ENCODE data around the gene NUTM2B.
"Not testable (repeated sequence)": the region's sequence is repeated elsewhere in the genome, so short reads cannot be mapped to it uniquely, and the experiment has no call there.

NUTM2B gene

DNA sequence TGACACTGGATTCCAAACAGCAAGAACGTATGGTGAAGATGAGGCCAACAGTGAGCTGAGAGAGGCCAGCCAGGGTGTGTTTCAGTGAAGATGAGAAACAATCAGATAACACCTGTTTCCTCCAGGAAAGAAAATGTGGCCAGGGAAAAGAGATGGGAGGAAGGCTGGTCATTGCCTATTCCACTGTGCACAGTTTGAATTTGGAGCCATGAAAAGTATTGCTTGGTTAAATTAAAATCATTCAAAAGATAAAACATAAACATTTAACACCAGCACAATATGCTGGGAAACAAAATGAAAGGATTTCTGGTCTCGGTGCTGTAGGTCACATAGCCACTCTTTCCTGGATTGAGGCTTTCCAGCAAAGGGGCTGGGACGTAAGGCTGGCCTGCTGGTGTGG lies at the start of gene NUTM2B:
Gene NUTM2B (plus strand): TSS at position 301 of the 400 bp plus-strand sequence. CDS start 383 bp downstream, outside the sequence.
- DNase-seq: not testable (repeated sequence)

DNA sequence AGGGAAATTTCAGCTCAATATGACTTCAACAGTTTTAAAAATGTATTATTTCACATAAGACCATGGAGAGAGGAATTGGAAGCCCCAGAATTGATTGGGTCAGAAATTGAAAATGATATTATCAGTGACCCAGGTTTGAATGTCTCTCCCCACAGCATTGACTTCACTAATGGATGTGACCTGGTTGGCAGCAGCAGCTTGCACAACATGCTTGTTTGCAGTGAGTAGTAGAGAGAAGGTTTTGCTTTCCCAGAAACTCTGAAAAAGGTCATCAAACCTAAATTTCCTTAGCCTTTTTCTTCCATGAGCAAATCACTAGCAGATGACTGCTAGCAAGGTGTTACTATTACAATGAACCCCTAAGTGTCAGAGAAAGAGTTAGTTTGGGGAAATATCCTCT lies 39.7 kb upstream of the NUTM2B start:
- DNase-seq: not testable (repeated sequence)

DNA sequence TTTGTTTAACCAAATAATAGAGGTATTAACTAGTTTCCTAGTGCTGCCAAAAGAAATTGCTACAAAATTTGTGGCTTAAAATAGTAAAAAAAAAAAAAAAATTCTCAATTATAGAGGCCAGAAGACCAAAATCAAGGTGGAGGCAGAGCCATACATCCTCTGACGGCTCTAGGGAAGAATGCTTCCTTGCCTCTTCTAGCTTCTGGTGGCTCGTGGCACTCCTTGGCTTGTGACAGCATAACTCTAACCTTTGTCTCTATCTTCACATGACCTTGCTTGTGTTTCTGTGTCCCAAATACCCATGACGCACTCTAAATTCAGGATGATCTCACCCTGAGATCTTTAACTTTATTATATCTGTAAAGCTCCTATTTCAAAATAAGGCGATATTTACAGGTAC lies 38.3 kb upstream of the NUTM2B start:
- not testable (repeated sequence) for DNase-seq

- DNase-seq: not testable (repeated sequence)
Observed at GRCh38 chr10:79669248-79669788, 33.7 kb upstream of the NUTM2B start.

GRCh38 chr10:79674878-79675277 lies 28.1 kb upstream of the NUTM2B start:
- not testable (repeated sequence) for DNase-seq

DNA sequence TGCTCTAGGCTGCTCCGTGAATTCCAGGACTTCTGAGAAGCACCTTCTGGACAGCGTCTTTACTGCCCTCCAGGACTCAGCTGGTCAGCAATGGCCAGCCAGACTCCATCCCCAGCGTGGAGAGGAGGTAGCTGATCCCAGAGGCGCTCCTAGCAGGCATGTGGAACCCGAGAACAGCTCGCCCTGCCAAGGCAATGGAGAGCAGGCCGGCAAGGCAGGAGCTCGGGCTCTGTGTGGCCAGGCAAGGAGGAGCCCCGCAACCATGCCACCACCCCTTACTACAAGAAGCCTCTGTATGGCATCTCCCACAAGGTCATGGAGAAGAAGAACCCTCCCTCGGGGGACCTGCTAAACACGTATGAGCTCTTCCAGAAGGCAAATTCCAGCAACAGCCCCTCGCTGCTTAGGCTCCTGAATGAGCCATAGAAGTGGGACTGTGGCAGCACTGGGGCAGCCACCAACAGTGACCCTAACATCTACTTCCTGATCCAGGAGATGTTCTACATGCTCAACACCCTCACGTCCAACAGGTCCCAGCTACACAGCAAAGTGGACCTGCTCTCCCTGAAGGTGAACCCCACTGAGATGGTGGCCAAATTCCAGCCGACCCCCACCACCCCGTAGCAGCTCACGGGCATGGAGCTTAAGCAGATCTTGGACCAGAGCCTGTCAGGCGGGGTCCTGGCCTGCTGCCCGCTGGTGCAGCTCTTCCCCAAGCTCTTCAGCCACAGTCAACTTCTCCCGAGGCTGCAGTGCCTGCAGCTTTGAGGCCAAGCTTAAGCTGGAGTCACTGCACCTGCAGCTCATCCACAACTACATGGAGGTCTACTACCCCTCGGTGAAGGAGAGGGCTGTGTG lies 19.8 kb upstream of the NUTM2B start:
- DNase-seq: not testable (repeated sequence)

DNA sequence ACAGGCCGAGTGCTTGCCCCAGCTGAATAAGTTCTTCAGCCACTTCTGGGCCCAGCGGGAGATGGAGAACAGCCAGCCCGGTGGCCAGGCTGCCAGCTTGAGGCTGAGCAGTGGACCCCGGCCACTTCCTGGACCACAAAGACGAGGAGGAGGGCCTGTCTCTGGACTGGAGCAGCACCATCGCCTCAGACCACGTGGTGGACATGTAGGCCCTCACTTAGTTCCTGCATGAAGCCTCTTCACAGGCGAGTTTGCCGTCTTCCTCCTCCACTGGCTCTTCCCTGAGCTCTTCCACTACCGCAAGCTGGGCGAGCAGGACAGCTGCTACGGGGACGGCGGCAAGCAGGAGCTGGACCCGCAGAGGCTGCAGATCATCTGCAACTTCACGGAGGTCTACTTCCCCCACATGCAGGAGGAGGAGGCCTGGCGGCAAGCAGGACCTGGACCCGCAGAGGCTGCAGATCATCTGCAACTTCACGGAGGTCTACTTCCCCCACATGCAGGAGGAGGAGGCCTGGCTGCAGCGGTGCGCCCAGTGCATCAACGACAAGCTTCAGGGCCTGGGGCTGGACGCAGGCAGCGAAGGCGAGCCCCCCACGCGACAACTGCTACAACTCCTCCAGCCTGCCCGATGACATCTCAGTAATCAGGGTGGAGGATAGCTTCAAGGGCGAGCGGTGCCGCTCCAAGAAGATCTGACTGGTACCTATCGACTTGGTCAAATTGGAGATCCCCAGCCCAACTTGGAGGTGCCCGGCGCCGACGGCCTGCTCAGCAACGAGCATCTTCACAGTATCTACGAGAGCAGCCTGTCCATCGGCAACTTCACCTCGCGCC lies 18.9 kb upstream of the NUTM2B start:
- DNase-seq: not testable (repeated sequence)

DNA sequence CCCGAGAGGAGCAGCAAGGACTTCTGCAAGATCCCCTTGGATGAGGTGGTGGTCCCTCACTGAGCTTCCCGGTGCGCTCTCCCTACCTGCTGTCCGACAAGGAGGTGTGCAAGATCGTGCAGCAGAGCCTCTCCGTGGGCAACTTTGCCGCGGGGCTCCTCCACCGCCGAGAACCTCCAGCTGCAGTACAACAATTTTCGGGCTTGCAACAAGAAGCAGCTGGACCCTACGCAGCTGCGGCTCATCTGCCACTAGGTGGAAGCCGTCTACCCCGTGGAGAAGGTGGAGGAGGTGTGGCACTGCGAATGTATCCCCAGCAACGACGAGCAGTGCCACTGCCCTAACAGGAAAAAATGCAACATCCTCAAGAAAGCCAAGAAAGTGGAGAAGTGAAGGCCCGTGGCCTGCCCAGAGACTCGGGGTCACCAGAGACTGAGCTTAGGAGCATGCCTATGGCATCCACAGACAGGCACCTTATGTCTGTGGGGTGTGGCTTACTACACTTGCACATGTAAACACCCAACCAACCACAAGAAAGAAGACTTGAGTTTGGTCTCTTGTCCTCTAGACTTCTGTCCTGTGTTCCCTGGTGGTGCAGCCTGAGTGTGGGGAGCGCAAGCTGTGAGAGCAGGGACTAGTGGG lies 17.9 kb upstream of the NUTM2B start:
- peak; percentile 43 for DNase-seq

GRCh38 chr10:79686595-79686994 lies 16.4 kb upstream of the NUTM2B start:
- DNase-seq: not testable (repeated sequence)

GRCh38 chr10:79687406-79688150 lies 15.4 kb upstream of the NUTM2B start:
- DNase-seq: not testable (repeated sequence)

DNA sequence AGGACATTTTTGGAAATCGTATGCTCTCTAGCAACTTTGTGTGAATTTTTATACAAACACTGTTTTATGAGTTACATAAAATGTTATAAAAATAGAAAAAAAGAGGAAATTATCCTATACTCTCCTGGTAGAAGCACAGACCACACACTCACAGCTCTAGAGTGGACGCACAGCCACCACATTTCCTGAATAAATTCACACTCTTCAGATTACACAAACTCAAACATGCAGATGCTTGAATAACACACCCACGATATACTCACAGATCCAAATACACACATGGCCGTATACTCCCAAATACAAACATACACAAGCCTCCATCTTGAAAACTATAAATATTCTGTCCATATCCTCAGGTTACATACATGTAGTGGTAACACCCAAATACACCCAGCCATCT lies 14.2 kb upstream of the NUTM2B start:
- DNase-seq: not testable (repeated sequence)

DNA sequence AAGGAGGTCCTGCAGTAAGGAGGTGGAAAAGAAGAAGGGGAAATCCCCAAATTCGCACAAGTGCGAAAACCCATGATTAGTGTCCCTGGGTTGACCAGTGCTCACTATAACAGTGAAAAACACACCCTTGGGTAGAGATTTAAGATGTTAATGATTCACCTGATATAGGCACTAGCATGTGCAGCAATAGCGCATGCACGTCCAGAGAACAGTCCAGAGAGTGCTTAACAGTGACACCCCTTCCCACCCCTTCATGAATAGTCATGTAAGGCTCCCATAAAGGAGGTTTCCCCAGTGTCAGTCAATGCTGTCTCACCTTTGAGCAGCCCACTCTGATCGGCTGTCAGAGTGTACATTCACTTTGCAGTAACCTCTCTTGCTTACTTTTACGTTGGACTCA lies 6.4 kb upstream of the NUTM2B start:
- not testable (repeated sequence) for DNase-seq

GRCh38 chr10:79697141-79697540 lies 5.9 kb upstream of the NUTM2B start:
- not testable (repeated sequence) for DNase-seq

- not testable (repeated sequence) for DNase-seq
Observed at GRCh38 chr10:79700381-79700944, 2.6 kb upstream of the NUTM2B start.

GRCh38 chr10:79707017-79707416 lies 4.0 kb downstream of the NUTM2B start:
- DNase-seq: not testable (repeated sequence)

- DNase-seq: not testable (repeated sequence)
Observed at GRCh38 chr10:79714976-79715375, 11.9 kb downstream of the NUTM2B start.

DNA sequence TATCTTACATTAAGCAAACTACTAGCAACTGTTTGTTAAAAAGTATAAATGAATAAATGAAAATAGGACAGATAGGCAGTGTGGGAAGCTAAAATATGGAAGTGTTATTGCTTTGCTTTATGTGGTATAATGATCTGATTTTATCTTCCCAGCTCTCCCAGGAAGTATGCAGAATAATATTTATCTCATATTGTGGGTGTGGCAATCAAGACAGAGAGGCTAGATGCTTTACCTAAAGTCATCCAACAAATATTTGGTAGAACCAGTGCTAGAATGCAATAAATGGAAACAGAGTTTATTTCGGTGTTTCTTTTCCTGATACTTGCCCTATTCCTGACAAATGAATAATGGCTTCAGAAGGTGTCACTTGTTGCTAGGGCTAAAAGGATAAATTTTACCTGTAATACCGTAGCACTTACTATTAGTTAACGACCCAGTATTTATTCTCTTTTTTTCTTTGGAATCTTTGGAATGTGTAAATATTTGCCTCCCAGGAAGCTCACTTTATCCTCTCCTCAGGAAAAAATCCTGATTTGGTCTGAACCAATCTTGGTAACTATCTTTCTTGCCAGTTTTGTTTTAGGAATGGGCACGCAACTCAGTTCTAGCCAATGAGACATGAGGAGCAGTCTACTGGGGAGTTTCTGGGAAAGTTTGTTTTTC lies 14.0 kb downstream of the NUTM2B start:
- DNase-seq: not testable (repeated sequence)

DNA sequence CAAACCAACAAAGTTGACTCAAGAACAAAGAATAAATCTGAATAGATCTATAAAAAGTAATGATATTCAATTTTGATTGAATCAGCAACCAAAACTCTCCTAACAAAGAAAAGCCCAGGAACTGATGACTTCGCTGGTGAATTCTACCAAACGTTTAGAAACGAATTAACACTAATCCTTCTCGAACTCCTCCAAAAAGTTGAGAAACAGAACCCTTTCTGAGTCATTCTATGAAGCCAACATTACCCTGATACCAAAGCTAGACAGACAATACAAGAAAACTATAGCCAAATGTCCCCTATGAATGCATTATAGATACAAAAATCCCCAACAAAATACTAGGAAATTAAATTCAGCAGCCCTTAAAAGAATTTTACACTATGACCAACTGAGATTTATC lies 17.0 kb downstream of the NUTM2B start:
- not testable (repeated sequence) for DNase-seq

- DNase-seq: not testable (repeated sequence)
Observed at GRCh38 chr10:79726620-79727019, 23.6 kb downstream of the NUTM2B start.

DNA sequence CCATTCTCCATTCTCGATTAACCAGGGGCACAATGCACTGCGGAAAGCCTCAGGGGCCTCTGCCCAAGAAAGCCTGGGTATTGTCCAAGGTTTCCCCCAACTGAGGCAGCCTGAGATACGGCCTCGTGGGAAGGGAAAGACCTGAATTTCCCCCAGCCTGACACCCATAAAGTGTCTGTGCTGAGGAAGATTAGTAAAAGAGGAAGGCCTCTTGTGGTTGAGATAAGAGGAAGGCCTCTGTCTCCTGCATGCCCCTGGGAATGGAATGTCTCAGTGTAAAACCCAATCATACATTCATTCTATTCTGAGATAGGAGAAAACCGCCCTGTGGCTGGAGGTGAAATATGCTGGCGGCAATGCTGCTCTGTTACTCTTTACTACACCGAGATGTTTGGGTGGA lies 41.8 kb downstream of the NUTM2B start:
- DNase-seq: not testable (repeated sequence)

DNA sequence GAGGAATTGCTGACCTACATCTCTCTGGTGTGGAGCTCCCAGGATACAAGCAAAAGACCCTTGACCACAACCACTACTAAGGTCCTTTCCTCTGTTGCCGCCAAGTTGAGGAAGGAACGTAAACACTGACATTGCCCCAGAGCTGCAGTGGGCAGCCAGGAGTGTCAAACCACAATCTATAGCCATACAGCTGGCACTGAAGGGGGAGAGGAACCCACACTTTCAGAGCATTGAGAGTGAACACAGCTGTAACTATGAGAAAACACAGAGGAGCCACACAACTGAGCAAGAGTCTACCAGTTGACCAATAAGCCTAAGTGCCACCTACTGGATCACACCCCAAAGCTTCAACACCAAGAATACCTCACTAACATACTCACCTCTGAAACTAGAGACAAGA lies 45.5 kb downstream of the NUTM2B start:
- DNase-seq: not testable (repeated sequence)
